GM12878 (cell line): ENCODE data around the gene SELENOK. TPM values are rescaled to one million over a fixed set of nuclear protein-coding genes. Genes with fewer than 3 reads are reported as not detected.

Source experiments
- CBFB ChIP-seq: IDR thresholded peaks from 2 replicates; pipeline ENCODE4 v1.6.1; 2016; ENCODE audit warnings: antibody characterized with exemption, low read depth
- EGR1 ChIP-seq, 2 experiments: IDR thresholded peaks; 1 replicate in 1 of 2; 2 replicates in 1 of 2; pipeline ENCODE4 v1.6.1; 2011 to 2012; ENCODE audit warnings: low read depth in 2 of 2, low read length in 2 of 2, borderline replicate concordance in 1 of 2, mild to moderate bottlenecking in 1 of 2, moderate library complexity in 1 of 2
- EP300 ChIP-seq, 2 experiments: fragments of 150-350 bp in 1 of 2; IDR thresholded peaks; 2 replicates each; pipeline ENCODE4 v1.6.1; 2011 to 2012; ENCODE audit warnings: low read depth in 2 of 2, low read length in 2 of 2, borderline replicate concordance in 1 of 2, improper control_type of control experiment in 1 of 2, inconsistent platforms in 1 of 2; ENCODE audit not compliant: control insufficient read depth in 1 of 2
- MYC ChIP-seq: IDR thresholded peaks from 2 replicates; pipeline ENCODE4 v1.6.1; 2011; ENCODE audit warnings: mild to moderate bottlenecking, low read length, moderate library complexity, inconsistent platforms; ENCODE audit not compliant: insufficient read depth, insufficient replicate concordance, insufficient read length, severe bottlenecking
- NFXL1 ChIP-seq: fragments of 450-650 bp; IDR thresholded peaks from 2 replicates; pipeline ENCODE4 v1.6.1; 2017; ENCODE audit warnings: antibody characterized with exemption, mild to moderate bottlenecking, borderline replicate concordance
- polyA plus RNA-seq, 11 experiments: library from polyadenylated mRNA; depleted of rRNA in 4 of 11; unstranded in 6 of 11; stranded (reverse) in 5 of 11; fragments of >200 nt; fragmentation: Nextera tagmentation in 4 of 11; fragmentation: Illumina TruSeq in 1 of 11; extraction: Ambion mirVana in 4 of 11; extraction: Trizol in 1 of 11; gene quantifications; 1 replicate in 1 of 11; 2 replicates in 10 of 11; pipeline versions ENCODE4 v1.2.1 to v1.2.3, GENCODE V29; 2011 to 2016; ENCODE audit warnings: inconsistent platforms in 2 of 11, missing spikeins in 2 of 11, low read depth in 1 of 11
- total RNA-seq, 4 experiments: library from RNA; depleted of rRNA in 3 of 4; stranded (reverse); fragments of >200 nt in 3 of 4; fragmentation: Illumina TruSeq in 1 of 4; extraction: Trizol in 1 of 4; gene quantifications; 2 replicates each; pipeline versions ENCODE4 v1.2.1 to v1.2.3, GENCODE V29; 2013 to 2021
- TF ChIP-seq, protein P1 (sequence below): fragments of 450-650 bp; IDR thresholded peaks from 2 replicates; pipeline ENCODE4 v1.6.1; 2016; ENCODE audit warnings: mild to moderate bottlenecking

Gene SELENOK
- total and polyA plus RNA-seq, 10 of the 15 experiments (the other 5 are each of a cell fraction or from before 2014, with no cell fraction given), result 35.4 to 322 (median 101) TPM

DNA sequence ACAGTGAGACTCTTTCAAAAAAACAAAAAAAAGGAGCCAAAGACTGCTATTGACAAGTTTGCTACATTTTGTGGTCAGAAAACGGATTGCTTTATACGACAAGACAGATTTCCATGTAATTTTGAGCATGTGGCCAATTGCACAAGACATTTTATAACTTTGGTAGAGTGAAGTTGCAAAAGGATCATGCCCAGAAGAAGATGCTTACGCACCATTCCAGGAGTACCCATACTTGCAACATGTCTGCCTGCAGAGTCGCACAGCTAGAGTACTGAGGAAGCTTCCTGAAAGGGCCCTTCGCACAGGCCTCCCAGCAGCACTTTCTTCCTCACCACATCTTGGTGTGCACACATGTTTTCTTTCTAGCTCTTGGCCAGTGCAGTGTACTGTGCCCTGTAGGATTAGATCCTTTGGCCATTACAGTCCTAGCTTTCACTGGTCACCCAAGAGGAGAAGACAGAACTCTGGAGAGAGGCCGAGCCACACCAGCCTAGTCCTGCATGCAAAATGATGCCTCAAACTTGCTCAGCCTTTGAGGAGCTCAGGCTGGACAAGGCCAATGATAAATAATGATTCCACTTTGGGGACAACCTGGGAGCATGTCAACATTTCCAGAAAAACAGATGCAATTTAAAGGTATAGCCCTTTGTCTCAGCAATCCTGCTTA is 57.1 kb downstream of the SELENOK start (continued):
- no peak for TF ChIP-seq EP300 (IDR thresholded peaks at IDR 0.05; ENCODE audit: borderline replicate concordance in 1 of 2, control insufficient read depth in 1 of 2, low read depth in 2 of 2, low read length in 2 of 2)
- TF ChIP-seq, protein P1, sequence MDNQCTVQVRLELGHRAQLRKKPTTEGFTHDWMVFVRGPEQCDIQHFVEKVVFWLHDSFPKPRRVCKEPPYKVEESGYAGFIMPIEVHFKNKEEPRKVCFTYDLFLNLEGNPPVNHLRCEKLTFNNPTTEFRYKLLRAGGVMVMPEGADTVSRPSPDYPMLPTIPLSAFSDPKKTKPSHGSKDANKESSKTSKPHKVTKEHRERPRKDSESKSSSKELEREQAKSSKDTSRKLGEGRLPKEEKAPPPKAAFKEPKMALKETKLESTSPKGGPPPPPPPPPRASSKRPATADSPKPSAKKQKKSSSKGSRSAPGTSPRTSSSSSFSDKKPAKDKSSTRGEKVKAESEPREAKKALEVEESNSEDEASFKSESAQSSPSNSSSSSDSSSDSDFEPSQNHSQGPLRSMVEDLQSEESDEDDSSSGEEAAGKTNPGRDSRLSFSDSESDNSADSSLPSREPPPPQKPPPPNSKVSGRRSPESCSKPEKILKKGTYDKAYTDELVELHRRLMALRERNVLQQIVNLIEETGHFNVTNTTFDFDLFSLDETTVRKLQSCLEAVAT, result no peak
- no peak for TF ChIP-seq NFXL1
- no peak for TF ChIP-seq MYC
- TF ChIP-seq EGR1 (IDR thresholded peaks at IDR 0.05; ENCODE audit: borderline replicate concordance in 1 of 2, low read depth in 2 of 2, low read length in 2 of 2), result no peak
- TF ChIP-seq CBFB, result no peak
- TF ChIP-seq, all 136 proteins: peak for 0

Other genes with a start within 250 kb of the SELENOK start
- 3.8 and 4.1 TPM in 2 replicates for gene CHDH, start 45.4 kb downstream of the SELENOK start, total RNA-seq (2014; rRNA removed)
- 2.0 and 2.1 TPM in 2 replicates for gene CHDH, start 45.4 kb downstream of the SELENOK start, total RNA-seq (2014; rRNA removed; fragmentation: Illumina TruSeq; extraction: Trizol)
- gene CHDH, start 45.4 kb downstream of the SELENOK start, total RNA-seq (2021), result 8.3 and 9.3 TPM in 2 replicates
- 3.5 and 5.1 TPM in 2 replicates for gene CHDH, start 45.4 kb downstream of the SELENOK start, polyA plus RNA-seq (2011; rRNA removed)
- gene CHDH, start 45.4 kb downstream of the SELENOK start, polyA plus RNA-seq (2014; fragmentation: Illumina TruSeq; extraction: Trizol), result 1.7 and 2.5 TPM in 2 replicates
- 1 to 10 TPM in 1 of 2 experiments, under 1 TPM in 1; 0.95 to 1.5 TPM for gene CHDH, start 45.4 kb downstream of the SELENOK start, polyA plus RNA-seq (2014; fragmentation: Nextera tagmentation; extraction: Ambion mirVana)
- 3.6 and 5.0 TPM in 2 replicates for gene CHDH, start 45.4 kb downstream of the SELENOK start, polyA plus RNA-seq (2014; rRNA removed)
- 1 to 10 TPM; 2.3 to 3.4 TPM for gene CHDH, start 45.4 kb downstream of the SELENOK start, polyA plus RNA-seq (2016; fragmentation: Nextera tagmentation; extraction: Ambion mirVana)
- 2.9 and 3.4 TPM in 2 replicates for gene IL17RB, start 45.3 kb downstream of the SELENOK start, total RNA-seq (2014; rRNA removed)
- gene IL17RB, start 45.3 kb downstream of the SELENOK start, total RNA-seq (2014; rRNA removed; fragmentation: Illumina TruSeq; extraction: Trizol), result 2.3 and 2.7 TPM in 2 replicates
- gene IL17RB, start 45.3 kb downstream of the SELENOK start, total RNA-seq (2021), result 2.2 and 3.0 TPM in 2 replicates
- 17.0 and 17.2 TPM in 2 replicates for gene IL17RB, start 45.3 kb downstream of the SELENOK start, polyA plus RNA-seq (2011; rRNA removed)
- gene IL17RB, start 45.3 kb downstream of the SELENOK start, polyA plus RNA-seq (2014; fragmentation: Illumina TruSeq; extraction: Trizol), result 2.9 and 4.3 TPM in 2 replicates
- 1 to 10 TPM; 1.9 TPM for gene IL17RB, start 45.3 kb downstream of the SELENOK start, polyA plus RNA-seq (2014; fragmentation: Nextera tagmentation; extraction: Ambion mirVana)
- 3.5 and 4.3 TPM in 2 replicates for gene IL17RB, start 45.3 kb downstream of the SELENOK start, polyA plus RNA-seq (2014; rRNA removed)
- gene IL17RB, start 45.3 kb downstream of the SELENOK start, polyA plus RNA-seq (2016; fragmentation: Nextera tagmentation; extraction: Ambion mirVana), result 1 to 10 TPM; 2.9 to 3.5 TPM
- 27.5 and 36.5 TPM in 2 replicates for gene ACTR8, start 9.7 kb downstream of the SELENOK start, total RNA-seq (2014; rRNA removed)
- 28.1 and 29.5 TPM in 2 replicates for gene ACTR8, start 9.7 kb downstream of the SELENOK start, total RNA-seq (2014; rRNA removed; fragmentation: Illumina TruSeq; extraction: Trizol)
- gene ACTR8, start 9.7 kb downstream of the SELENOK start, total RNA-seq (2021), result 32.8 and 35.7 TPM in 2 replicates
- 32.9 and 40.9 TPM in 2 replicates for gene ACTR8, start 9.7 kb downstream of the SELENOK start, polyA plus RNA-seq (2011; rRNA removed)
- 24.9 and 29.5 TPM in 2 replicates for gene ACTR8, start 9.7 kb downstream of the SELENOK start, polyA plus RNA-seq (2014; fragmentation: Illumina TruSeq; extraction: Trizol)
- gene ACTR8, start 9.7 kb downstream of the SELENOK start, polyA plus RNA-seq (2014; fragmentation: Nextera tagmentation; extraction: Ambion mirVana), result 10 to 100 TPM in 1 of 2 experiments, 1 to 10 TPM in 1; 5.3 to 15.5 TPM
- gene ACTR8, start 9.7 kb downstream of the SELENOK start, polyA plus RNA-seq (2014; rRNA removed), result 23.8 and 29.2 TPM in 2 replicates
- gene ACTR8, start 9.7 kb downstream of the SELENOK start, polyA plus RNA-seq (2016; fragmentation: Nextera tagmentation; extraction: Ambion mirVana), result 10 to 100 TPM; 26.3 to 26.5 TPM
- not detected in 2 replicates for gene CACNA2D3, start 230.7 kb upstream of the SELENOK start, total RNA-seq (2014; rRNA removed)
- not detected in 2 replicates for gene CACNA2D3, start 230.7 kb upstream of the SELENOK start, total RNA-seq (2014; rRNA removed; fragmentation: Illumina TruSeq; extraction: Trizol)
- not detected in 2 replicates for gene CACNA2D3, start 230.7 kb upstream of the SELENOK start, total RNA-seq (2021)
- not detected in 2 replicates for gene CACNA2D3, start 230.7 kb upstream of the SELENOK start, polyA plus RNA-seq (2011; rRNA removed)
- gene CACNA2D3, start 230.7 kb upstream of the SELENOK start, polyA plus RNA-seq (2014; fragmentation: Illumina TruSeq; extraction: Trizol), result not detected in 2 replicates
- not detected for gene CACNA2D3, start 230.7 kb upstream of the SELENOK start, polyA plus RNA-seq (2014; fragmentation: Nextera tagmentation; extraction: Ambion mirVana)
- gene CACNA2D3, start 230.7 kb upstream of the SELENOK start, polyA plus RNA-seq (2014; rRNA removed), result not detected in 2 replicates
- not detected for gene CACNA2D3, start 230.7 kb upstream of the SELENOK start, polyA plus RNA-seq (2016; fragmentation: Nextera tagmentation; extraction: Ambion mirVana)